Common myeloid progenitor, CD34-positive (primary cell): ENCODE results near the gene DLX4.

Experiments used
- CTCF ChIA-PET: fragments of 350-600 bp; sonication (Branson Sonifier 250); formaldehyde crosslinking; loops from one replicate; lab custom pipeline; 2021; ENCODE audit warnings: antibody characterized with exemption; lab: Charles Lee
- POLR2A ChIA-PET: fragments of 350-600 bp; sonication (Branson Sonifier 250); formaldehyde crosslinking; loops from one replicate; lab custom pipeline; 2021; ENCODE audit warnings: antibody characterized with exemption; lab: Charles Lee
- DNase-seq, 3 donors: peaks; one replicate each; pipeline versions ENCODE4 v3.0.0 to v3.0.0-alpha.2; 2013
- H3K27ac ChIP-seq, 2 experiments: 1 replicate in 1 of 2; 2 replicates in 1 of 2; pipeline ENCODE4 v1.7.0; 2013; ENCODE audit warnings: inconsistent platforms in 2 of 2, low read length in 2 of 2, mild to moderate bottlenecking in 2 of 2, low read depth in 1 of 2, moderate library complexity in 1 of 2; ENCODE audit not compliant: severe bottlenecking in 2 of 2, insufficient read depth in 1 of 2, poor library complexity in 1 of 2
- H3K27me3 ChIP-seq, 5 experiments: replicated peaks in 2 of 5; 1 replicate in 3 of 5; 2 replicates in 2 of 5; pipeline versions ENCODE4 v1.6.1 to v1.7.0; 2013; ENCODE audit warnings: low read length in 4 of 5, mild to moderate bottlenecking in 2 of 5, moderate library complexity in 2 of 5, inconsistent platforms in 1 of 5; ENCODE audit not compliant: insufficient read depth in 5 of 5, control insufficient read depth in 4 of 5
- H3K36me3 ChIP-seq, 4 experiments: 1 replicate in 2 of 4; 2 replicates in 2 of 4; pipeline versions ENCODE4 v1.6.1 to v1.7.0; 2013; ENCODE audit warnings: low read length in 3 of 4, control low read depth in 1 of 4, mild to moderate bottlenecking in 1 of 4; ENCODE audit not compliant: control insufficient read depth in 4 of 4, insufficient read depth in 4 of 4
- H3K4me1 ChIP-seq, 4 experiments: 1 replicate in 3 of 4; 2 replicates in 1 of 4; pipeline versions ENCODE4 v1.6.1 to v1.7.1; 2013; ENCODE audit warnings: low read length in 3 of 4, mild to moderate bottlenecking in 3 of 4, control low read depth in 1 of 4, inconsistent platforms in 1 of 4, moderate library complexity in 1 of 4; ENCODE audit not compliant: control insufficient read depth in 4 of 4, insufficient read depth in 4 of 4; ENCODE audit errors: control extremely low read depth in 1 of 4
- H3K4me3 ChIP-seq, 7 experiments: 1 replicate in 4 of 7; 2 replicates in 3 of 7; pipeline versions ENCODE4 v1.5.1 to v1.7.0; 2013; ENCODE audit warnings: mild to moderate bottlenecking in 7 of 7, low read length in 6 of 7, moderate library complexity in 6 of 7, inconsistent platforms in 2 of 7, low read depth in 2 of 7, control low read depth in 1 of 7; ENCODE audit not compliant: insufficient read depth in 4 of 7, control insufficient read depth in 1 of 7; ENCODE audit errors: extremely low read depth in 1 of 7
- H3K9me3 ChIP-seq, 5 experiments: 1 replicate in 4 of 5; 2 replicates in 1 of 5; pipeline versions ENCODE4 v1.6.1 to v1.7.1; 2013; ENCODE audit warnings: low read length in 4 of 5, mild to moderate bottlenecking in 2 of 5, inconsistent platforms in 1 of 5, low read depth in 1 of 5, moderate library complexity in 1 of 5; ENCODE audit not compliant: control insufficient read depth in 4 of 5, insufficient read depth in 2 of 5; ENCODE audit errors: control extremely low read depth in 1 of 5
- WGBS: methylation state at CpG from one replicate; pipeline ENCODE4 v1.1.5; 2013; ENCODE audit not compliant: insufficient coverage; 5-methylcytosine and 5-hydroxymethylcytosine counted together

The DLX4 gene

GRCh38 chr17:49998836-49999511 is 30.0 kb downstream of the DLX4 start:
- Histone ChIP-seq H3K4me3 (no peak overlapping the region), H3K27ac (no peak overlapping the region), H3K4me1 (peaks cover 0 to 20% (median 12%) of the 10 kb centered on the region in 4 experiments), H3K27me3 (peaks cover 11 to 82% (median 48%) of the 10 kb centered on the region in 5 experiments), H3K9me3 (peaks cover 0 to 5% (median 2%) of the 10 kb centered on the region in 5 experiments), H3K36me3 (no peaks in the 10 kb centered on the region)
- WGBS: 26% methylated on average over 4 of the region's 11 CpGs
- CTCF ChIA-PET: interaction anchor here (0.7 to 10.5 kb wide), 31 partner anchors 9 to 443 kb away, joined by 3 to 172 read pairs (median 6); partner anchors contain the start of gene SLC35B1
- no peak for DNase-seq
- POLR2A ChIA-PET: no interaction called here

- WGBS: 100% methylated on average over 1 of the region's 4 CpGs
- POLR2A ChIA-PET: no interaction called here
Observed at GRCh38 chr17:50003911-50004310, 34.9 kb downstream of the DLX4 start.

GRCh38 chr17:50009282-50009681 is 40.3 kb downstream of the DLX4 start:
- no peak overlapping the region for H3K27ac ChIP-seq
- H3K4me3 ChIP-seq: no peak overlapping the region
- DNase-seq: no peak
- ChIA-PET CTCF (no interaction called here), POLR2A (interaction anchor here (0.6 kb wide), 1 partner anchor 71 kb away, joined by 7 read pairs; no protein-coding TSS in a partner anchor)
- H3K9me3 ChIP-seq: peaks cover 3 to 27% (median 12%) of the 10 kb centered on the region in 5 experiments
- no peaks in the 10 kb centered on the region for H3K36me3 ChIP-seq
- peaks cover 0 to 12% (median 4%) of the 10 kb centered on the region in 5 experiments for H3K27me3 ChIP-seq
- H3K4me1 ChIP-seq: no peaks in the 10 kb centered on the region
- WGBS: 80% methylated on average over 2 of the region's 2 CpGs

More at GRCh38 chr17:50003911-50004310, 34.9 kb downstream of the DLX4 start:
- Histone ChIP-seq H3K27ac (no peak overlapping the region), H3K4me3 (no peak overlapping the region), H3K36me3 (no peaks in the 10 kb centered on the region), H3K4me1 (no peaks in the 10 kb centered on the region), H3K9me3 (peaks cover 0 to 5% (median under 1%) of the 10 kb centered on the region in 5 experiments), H3K27me3 (peaks cover 0 to 38% (median 27%) of the 10 kb centered on the region in 5 experiments)
- CTCF ChIA-PET: interaction anchor here (0.8 to 1.2 kb wide), 3 partner anchors 25 to 144 kb away, joined by 3 to 4 read pairs (median 3); no protein-coding TSS in a partner anchor
- DNase-seq: no peak

- peaks cover 3 to 37% (median 16%) of the 10 kb centered on the region in 5 experiments for H3K9me3 ChIP-seq
- H3K27ac ChIP-seq: no peak overlapping the region
- no CpG with 5 or more reads among the region's 2 CpGs for WGBS
- no peak overlapping the region for H3K4me3 ChIP-seq
- H3K36me3 ChIP-seq: no peaks in the 10 kb centered on the region
- no peak for DNase-seq
- no peaks in the 10 kb centered on the region for H3K4me1 ChIP-seq
- peaks cover 0 to 9% (median 4%) of the 10 kb centered on the region in 5 experiments for H3K27me3 ChIP-seq
- CTCF ChIA-PET: no interaction called here
- POLR2A ChIA-PET: no interaction called here
Observed at GRCh38 chr17:50013079-50013478, 44.1 kb downstream of the DLX4 start.

- Histone ChIP-seq H3K27ac (no peak overlapping the region), H3K36me3 (no peaks in the 10 kb centered on the region), H3K4me1 (no peaks in the 10 kb centered on the region), H3K4me3 (no peak overlapping the region), H3K9me3 (peaks cover 3 to 29% (median 14%) of the 10 kb centered on the region in 5 experiments), H3K27me3 (peaks cover 0 to 2% (median 0%) of the 10 kb centered on the region in 5 experiments)
- CTCF ChIA-PET: interaction anchor here (1.1 to 1.6 kb wide), 3 partner anchors 12 to 33 kb away, joined by 3 to 6 read pairs (median 6); no protein-coding TSS in a partner anchor
- POLR2A ChIA-PET: no interaction called here
- no peak for DNase-seq
- WGBS: 63% methylated on average over 1 of the region's 1 CpG
Observed at GRCh38 chr17:50014471-50015088, 45.6 kb downstream of the DLX4 start.

- peaks cover 0 to 2% (median 0%) of the 10 kb centered on the region in 5 experiments for H3K27me3 ChIP-seq
- H3K27ac ChIP-seq: no peak overlapping the region
- ChIA-PET POLR2A (no interaction called here), CTCF (interaction anchor here (1.1 to 1.6 kb wide), 2 partner anchors 15 to 33 kb away, joined by 3 to 6 read pairs; no protein-coding TSS in a partner anchor)
- H3K36me3 ChIP-seq: no peaks in the 10 kb centered on the region
- 81% methylated on average over 2 of the region's 2 CpGs for WGBS
- peaks cover 3 to 29% (median 12%) of the 10 kb centered on the region in 5 experiments for H3K9me3 ChIP-seq
- H3K4me1 ChIP-seq: no peaks in the 10 kb centered on the region
- DNase-seq: no peak
- no peak overlapping the region for H3K4me3 ChIP-seq
Observed at GRCh38 chr17:50015146-50015545, 46.2 kb downstream of the DLX4 start.
